Panc1 (cell line): Measurements from ENCODE around the gene NTN3. TPM values are rescaled to one million over a fixed set of nuclear protein-coding genes. Genes with fewer than 3 reads are reported as not detected.

Experiments used
- ATAC-seq: fragments of 200-7000 bp; cut with Tn5 transposase; 2 replicates; pipeline ENCODE4 v1.9.1; 2020; ENCODE audit warnings: mild to moderate bottlenecking, moderate library complexity
- BruUV-seq: library from RNA; stranded (reverse); fragments of 400-500 nt; replicated peaks from 2 replicates; lab custom pipeline; 2021; lab: Mats Ljungman, UMichigan
- CTCF ChIA-PET: fragments of 300-600 bp; sonication (Branson Sonifier 250); formaldehyde crosslinking; loops from one replicate; lab custom pipeline; 2022; ENCODE audit warnings: antibody characterized with exemption; lab: Charles Lee
- POLR2A ChIA-PET: fragments of 300-600 bp; sonication (Branson Sonifier 250); formaldehyde crosslinking; loops from one replicate; lab custom pipeline; 2022; ENCODE audit warnings: antibody characterized with exemption; lab: Charles Lee
- DNase-seq: peaks from one replicate; pipeline ENCODE4 v3.0.0-alpha.2; 2010; ENCODE audit warnings: low read depth, low spot score
- H3K27ac ChIP-seq: 2 replicates; pipeline ENCODE4 v1.5.1; 2011; ENCODE audit warnings: mild to moderate bottlenecking, low read length, inconsistent platforms
- H3K27me3 ChIP-seq: fragments of 200-500 bp; sonication (Bioruptor generic); 2 replicates; pipeline ENCODE4 v1.6.0; 2014; ENCODE audit warnings: low read length, inconsistent platforms; ENCODE audit not compliant: control insufficient read depth, insufficient read depth
- H3K36me3 ChIP-seq: fragments of 200-500 bp; sonication (Bioruptor generic); 2 replicates; pipeline ENCODE4 v1.5.1; 2014; ENCODE audit warnings: inconsistent platforms, mild to moderate bottlenecking, low read length, moderate library complexity; ENCODE audit not compliant: control insufficient read depth, insufficient read depth
- H3K4me1 ChIP-seq: 2 replicates; pipeline ENCODE4 v1.5.1; 2011; ENCODE audit warnings: inconsistent platforms, mild to moderate bottlenecking, low read length, moderate library complexity; ENCODE audit not compliant: control insufficient read depth, insufficient read depth
- H3K4me3 ChIP-seq, 2 experiments: 2 replicates each; pipeline ENCODE4 v1.5.1; 2011 to 2012; ENCODE audit warnings: low read depth in 2 of 2, low read length in 2 of 2, mild to moderate bottlenecking in 2 of 2, inconsistent platforms in 1 of 2, moderate library complexity in 1 of 2
- H3K9me3 ChIP-seq: fragments of 200-500 bp; sonication (Bioruptor generic); 2 replicates; pipeline ENCODE4 v1.5.1; 2014; ENCODE audit warnings: low read depth, mild to moderate bottlenecking, inconsistent platforms, low read length, moderate library complexity; ENCODE audit not compliant: control insufficient read depth, insufficient read depth
- CTCF ChIP-seq: fragments of 450-650 bp; IDR thresholded peaks from 2 replicates; pipeline ENCODE4 v1.5.1; 2017; ENCODE audit warnings: mild to moderate bottlenecking
- POLR2AphosphoS5 ChIP-seq: IDR thresholded peaks from 2 replicates; pipeline ENCODE4 v1.6.1; 2012; ENCODE audit warnings: mild to moderate bottlenecking, low read depth, low read length, moderate library complexity
- REST ChIP-seq, 2 experiments: IDR thresholded peaks; 2 replicates each; pipeline ENCODE4 v1.6.1; 2011 to 2012; ENCODE audit warnings: low read depth in 2 of 2, control low read depth in 1 of 2, low read length in 1 of 2, mild to moderate bottlenecking in 1 of 2, moderate library complexity in 1 of 2; ENCODE audit not compliant: insufficient read depth in 1 of 2
- SIN3A ChIP-seq: IDR thresholded peaks from 2 replicates; pipeline ENCODE4 v1.6.1; 2012; ENCODE audit warnings: low read depth, mild to moderate bottlenecking, low read length, moderate library complexity, borderline replicate concordance; ENCODE audit not compliant: insufficient read depth
- TCF7L2 ChIP-seq: IDR thresholded peaks from 2 replicates; pipeline ENCODE4 v1.6.1; 2011; ENCODE audit warnings: mild to moderate bottlenecking, low read depth, low read length, inconsistent platforms
- in situ Hi-C: cut with HindIII; loops from 2 replicates; pipeline ENCODE4 v1.10.0; 2016; ENCODE audit warnings: low sequenced_read_pairs, low pct_unique_long_range_greater_than_20kb
- intact Hi-C: fragments of 100-400 bp; cut with micrococcal nuclease; formaldehyde crosslinking; loops from one replicate; pipeline ENCODE4 v1.10.0; 2022; ENCODE audit not compliant: unreplicated experiment
- total RNA-seq: library from RNA; stranded (reverse); gene quantifications from one replicate; pipeline ENCODE4 v1.2.1, GENCODE V29; 2021; ENCODE audit not compliant: unreplicated experiment

Gene NTN3
- total RNA-seq, 1 experiment from 2014 or later, result 3.2 TPM

- ATAC-seq (no peak), DNase-seq (no peak)
- no peak overlapping the region for H3K27ac ChIP-seq
- ChIA-PET CTCF (no interaction called here), POLR2A (interaction anchor here (0.6 kb wide), 1 partner anchor 19 kb away, joined by 8 read pairs; no protein-coding TSS in a partner anchor)
- TF ChIP-seq TCF7L2 (no peak), CTCF (no peak), POLR2AphosphoS5 (no peak), REST (IDR thresholded peaks at IDR 0.05; ENCODE audit: insufficient read depth in 1 of 2, low read depth in 2 of 2, low read length in 1 of 2) (no peak), SIN3A (no peak)
- no peaks in the 10 kb centered on the region for H3K9me3 ChIP-seq
- H3K36me3 ChIP-seq, result peaks cover 9% of the 10 kb centered on the region
- no TSS peak for BruUV-seq
- in situ Hi-C loops, result no loop called here
- intact Hi-C loops, result no loop called here
- H3K4me3 ChIP-seq, result no peak overlapping the region
- no peaks in the 10 kb centered on the region for H3K4me1 ChIP-seq
- H3K27me3 ChIP-seq, result no peaks in the 10 kb centered on the region
Observed at GRCh38 chr16:2449118-2449517, 22.0 kb upstream of the NTN3 start.

- H3K36me3 ChIP-seq, result peaks cover 9% of the 10 kb centered on the region
- intact Hi-C loops, result no loop called here
- ChIA-PET CTCF (interaction anchor here (0.6 to 0.7 kb wide), 2 partner anchors 34 to 112 kb away, joined by 4 to 8 read pairs; no protein-coding TSS in a partner anchor), POLR2A (interaction anchor here (0.6 kb wide), 1 partner anchor 27 kb away, joined by 3 read pairs; no protein-coding TSS in a partner anchor)
- in situ Hi-C loops, result no loop called here
- H3K27ac ChIP-seq, result no peak overlapping the region
- no peaks in the 10 kb centered on the region for H3K4me1 ChIP-seq
- DNase-seq (no peak), ATAC-seq (no peak)
- H3K4me3 ChIP-seq, result no peak overlapping the region
- TF ChIP-seq POLR2AphosphoS5 (no peak), TCF7L2 (no peak), SIN3A (no peak), CTCF (no peak)
- H3K9me3 ChIP-seq, result no peaks in the 10 kb centered on the region
- no peaks in the 10 kb centered on the region for H3K27me3 ChIP-seq
- BruUV-seq, result no TSS peak
Observed at GRCh38 chr16:2450535-2450934, 20.6 kb upstream of the NTN3 start.
